Left ventricle myocardium inferior (tissue), 1 donor: ENCODE measurements around the gene PTPN3. TPM values are rescaled to one million over a fixed set of nuclear protein-coding genes. Genes with fewer than 3 reads are reported as not detected.

Source experiments
- DNase-seq: peaks from one replicate; pipeline ENCODE4 v3.0.0-alpha.2; 2020
- H3K27ac ChIP-seq: fragments of 200-600 bp; replicated peaks from 2 replicates; pipeline ENCODE4 v1.8.0; 2021
- H3K27me3 ChIP-seq: fragments of 200-600 bp; 2 replicates; pipeline ENCODE4 v1.8.0; 2021; ENCODE audit warnings: low read depth
- H3K36me3 ChIP-seq: fragments of 200-600 bp; 2 replicates; pipeline ENCODE4 v1.8.0; 2021
- H3K4me1 ChIP-seq: fragments of 200-600 bp; 2 replicates; pipeline ENCODE4 v1.8.0; 2021
- H3K4me3 ChIP-seq: fragments of 200-600 bp; 2 replicates; pipeline ENCODE4 v1.8.0; 2021; ENCODE audit warnings: mild to moderate bottlenecking, moderate library complexity
- H3K9me3 ChIP-seq: fragments of 200-600 bp; replicated peaks from 2 replicates; pipeline ENCODE4 v1.8.0; 2021
- CTCF ChIP-seq: fragments of 200-600 bp; IDR thresholded peaks from 2 replicates; pipeline ENCODE4 v1.8.0; 2021; ENCODE audit warnings: antibody characterized with exemption, mild to moderate bottlenecking, borderline replicate concordance
- intact Hi-C: fragments of 100-400 bp; cut with micrococcal nuclease; formaldehyde crosslinking; loops from one replicate; pipeline ENCODE4 v1.11.0; 2022
- total RNA-seq: library from RNA; stranded (reverse); fragmentation: NEBNext Ultra II Directional; extraction: Animal tissue kit (Norgen Biotek cat#: 25700); gene quantifications from one replicate; pipeline ENCODE4 v1.2.1, GENCODE V29; 2021
- donor health status: DM: no; HTN: yes; CAD: no; lungs with severe emphysema.

The PTPN3 gene
- total RNA-seq, 1 donor from 2014 or later = 27.4 TPM

DNA sequence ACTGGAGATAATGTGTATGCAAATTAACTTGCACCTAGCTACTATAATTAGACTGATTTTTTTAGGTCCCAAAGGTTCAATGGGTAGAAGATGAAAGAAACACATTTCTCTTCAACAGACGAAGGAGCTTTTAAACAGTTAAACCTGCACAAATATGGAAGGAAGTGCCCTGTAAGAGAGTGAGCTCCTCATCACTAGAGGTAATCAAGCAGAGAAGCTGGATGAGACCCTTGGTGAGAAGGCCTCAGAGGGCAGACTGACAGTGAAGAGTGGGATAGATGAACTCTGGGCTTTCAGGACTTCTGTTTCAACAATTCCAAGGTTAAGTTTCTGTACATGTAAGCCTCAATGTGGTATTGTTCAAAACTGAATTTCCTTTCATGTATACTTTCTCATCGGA lies 23.2 kb downstream of the PTPN3 start:
- intact Hi-C loops = no loop called here
- H3K36me3 ChIP-seq = no peaks in the 10 kb centered on the region
- no peaks in the 10 kb centered on the region for H3K9me3 ChIP-seq
- DNase-seq = no peak
- H3K27me3 ChIP-seq = no peaks in the 10 kb centered on the region
- peak overlapping the region; percentile 85 for H3K27ac ChIP-seq
- peaks cover 50% of the 10 kb centered on the region for H3K4me1 ChIP-seq
- no peak overlapping the region for H3K4me3 ChIP-seq
- TF ChIP-seq CTCF = no peak

GRCh38 chr9:109474170-109474569 lies 23.9 kb downstream of the PTPN3 start:
- H3K36me3 ChIP-seq = no peaks in the 10 kb centered on the region
- peak overlapping the region; percentile 85 for H3K27ac ChIP-seq
- H3K9me3 ChIP-seq = no peaks in the 10 kb centered on the region
- no peaks in the 10 kb centered on the region for H3K27me3 ChIP-seq
- TF ChIP-seq CTCF = no peak
- no peak overlapping the region for H3K4me3 ChIP-seq
- H3K4me1 ChIP-seq = peaks cover 53% of the 10 kb centered on the region
- intact Hi-C loops = no loop called here
- no peak for DNase-seq

DNA sequence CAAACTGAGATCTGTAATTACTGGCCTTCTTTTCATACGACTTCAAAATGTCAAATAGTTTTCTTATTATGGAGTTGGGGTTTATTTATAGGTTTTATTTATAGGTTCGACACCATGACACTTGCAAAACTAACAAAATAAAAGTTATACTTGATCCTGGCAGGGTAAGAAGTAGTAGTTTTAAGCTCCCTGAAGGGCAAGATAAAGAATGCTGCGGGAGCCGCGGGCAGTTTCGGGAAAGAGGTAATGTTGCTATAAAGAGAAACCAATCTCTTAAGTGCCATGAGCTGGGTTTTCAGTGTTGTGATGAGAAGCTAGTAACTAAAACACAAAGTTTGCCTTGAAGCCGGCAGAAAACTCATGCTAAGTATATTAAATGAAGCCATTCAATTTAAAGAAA lies 24.8 kb downstream of the PTPN3 start:
- Histone ChIP-seq H3K4me3 (peak overlapping the region; percentile 24), H3K4me1 (peaks cover 53% of the 10 kb centered on the region), H3K27me3 (no peaks in the 10 kb centered on the region), H3K36me3 (no peaks in the 10 kb centered on the region), H3K27ac (peak overlapping the region; percentile 85), H3K9me3 (no peaks in the 10 kb centered on the region)
- TF ChIP-seq CTCF = no peak
- intact Hi-C loops = no loop called here
- DNase-seq = peak; percentile 23

GRCh38 chr9:109471475-109472393 lies 26.4 kb downstream of the PTPN3 start:
- no peak for TF ChIP-seq CTCF
- Histone ChIP-seq H3K27me3 (no peaks in the 10 kb centered on the region), H3K4me3 (no peak overlapping the region), H3K4me1 (peaks cover 41% of the 10 kb centered on the region), H3K27ac (peak overlapping the region; percentile 85), H3K9me3 (no peaks in the 10 kb centered on the region), H3K36me3 (no peaks in the 10 kb centered on the region)
- intact Hi-C loops = no loop called here
- DNase-seq = no peak

DNA sequence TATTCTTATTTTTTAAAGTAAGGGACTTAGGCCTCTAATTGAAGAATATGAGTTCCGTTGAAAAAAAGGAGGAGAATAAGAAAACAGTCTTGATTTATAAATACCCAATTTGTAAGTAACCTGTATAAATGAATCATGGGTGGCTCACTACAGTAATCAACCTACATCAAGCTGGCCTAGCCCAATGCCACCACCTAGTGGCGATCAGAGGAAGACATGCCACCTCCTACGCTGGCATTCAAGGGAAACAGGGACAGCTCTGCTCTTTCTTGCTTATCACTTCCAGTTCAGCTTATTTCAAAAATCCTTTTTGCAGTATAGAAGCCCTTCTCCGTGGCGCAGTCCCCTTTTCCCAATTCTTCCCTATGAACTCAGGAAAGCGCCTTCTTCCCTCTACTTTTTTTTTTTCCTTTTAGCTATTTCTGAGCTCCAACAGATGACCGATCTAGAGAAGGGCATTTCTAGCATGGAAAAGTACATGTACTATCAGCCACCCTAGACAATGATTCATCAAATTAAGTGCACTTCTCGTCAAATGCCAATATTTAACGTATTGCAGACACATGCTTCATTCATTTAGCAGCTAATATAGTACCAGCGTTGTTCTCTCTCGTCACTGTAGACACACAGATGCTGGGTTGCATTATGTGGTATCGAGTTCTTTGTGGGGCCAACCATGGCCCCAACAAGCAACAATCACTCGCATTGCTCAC lies 28.3 kb downstream of the PTPN3 start:
- Histone ChIP-seq H3K4me3 (no peak overlapping the region), H3K4me1 (peaks cover 30% of the 10 kb centered on the region), H3K36me3 (no peaks in the 10 kb centered on the region), H3K27me3 (no peaks in the 10 kb centered on the region), H3K27ac (peak overlapping the region; percentile 52), H3K9me3 (no peaks in the 10 kb centered on the region)
- intact Hi-C loops = no loop called here
- peak; percentile 92 for TF ChIP-seq CTCF
- peak; percentile 60 for DNase-seq
